ENCODE measurements around the gene SRPRA. TPM values are rescaled to one million over a fixed set of nuclear protein-coding genes. Genes with fewer than 3 reads are reported as not detected.

SRPRA gene, protein sequence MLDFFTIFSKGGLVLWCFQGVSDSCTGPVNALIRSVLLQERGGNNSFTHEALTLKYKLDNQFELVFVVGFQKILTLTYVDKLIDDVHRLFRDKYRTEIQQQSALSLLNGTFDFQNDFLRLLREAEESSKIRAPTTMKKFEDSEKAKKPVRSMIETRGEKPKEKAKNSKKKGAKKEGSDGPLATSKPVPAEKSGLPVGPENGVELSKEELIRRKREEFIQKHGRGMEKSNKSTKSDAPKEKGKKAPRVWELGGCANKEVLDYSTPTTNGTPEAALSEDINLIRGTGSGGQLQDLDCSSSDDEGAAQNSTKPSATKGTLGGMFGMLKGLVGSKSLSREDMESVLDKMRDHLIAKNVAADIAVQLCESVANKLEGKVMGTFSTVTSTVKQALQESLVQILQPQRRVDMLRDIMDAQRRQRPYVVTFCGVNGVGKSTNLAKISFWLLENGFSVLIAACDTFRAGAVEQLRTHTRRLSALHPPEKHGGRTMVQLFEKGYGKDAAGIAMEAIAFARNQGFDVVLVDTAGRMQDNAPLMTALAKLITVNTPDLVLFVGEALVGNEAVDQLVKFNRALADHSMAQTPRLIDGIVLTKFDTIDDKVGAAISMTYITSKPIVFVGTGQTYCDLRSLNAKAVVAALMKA
- total RNA-seq = 38.0 TPM

DNA sequence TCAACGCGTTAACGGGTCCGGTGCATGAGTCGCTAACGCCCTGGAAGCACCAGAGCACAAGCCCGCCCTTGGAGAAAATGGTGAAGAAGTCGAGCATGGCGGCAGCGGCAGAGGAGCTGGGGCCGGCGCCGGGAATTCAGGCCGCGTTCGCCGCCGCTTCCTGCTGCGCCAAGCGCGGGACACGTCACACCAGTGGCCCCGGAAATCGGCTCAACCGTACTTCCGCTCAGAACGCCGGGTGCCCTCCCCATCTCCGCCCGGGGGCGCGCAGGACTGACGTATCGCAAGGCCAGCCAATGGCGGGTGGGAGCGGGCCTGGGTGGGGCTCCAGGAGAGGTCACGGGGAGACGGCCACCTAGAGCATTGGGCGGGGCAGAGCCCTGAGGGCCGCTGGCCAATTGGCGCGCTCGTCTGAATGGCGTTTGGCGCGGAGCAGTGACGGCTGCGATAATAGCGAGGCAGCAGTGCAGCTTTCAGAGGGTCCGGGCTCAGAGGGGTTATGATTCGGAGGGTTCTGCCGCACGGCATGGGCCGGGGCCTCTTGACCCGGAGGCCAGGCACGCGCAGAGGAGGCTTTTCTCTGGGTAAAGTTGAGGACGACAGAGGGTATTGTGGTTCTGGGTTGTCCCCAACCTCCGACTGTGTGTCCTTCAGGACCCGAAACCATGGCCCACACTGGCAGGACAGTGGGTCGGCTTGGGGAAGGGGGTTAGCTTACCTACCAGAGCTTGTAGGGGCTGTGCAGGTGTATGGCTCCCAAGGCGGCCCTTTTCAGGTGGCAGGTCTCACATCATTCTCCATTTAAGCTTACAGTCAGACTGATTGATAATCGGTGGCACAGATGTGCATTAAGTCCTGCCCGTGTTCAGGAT lies at the start of gene SRPRA, which contains the start of gene FOXRED1:
SRPRA (minus strand) TSS at position 188 of the 872 bp plus-strand sequence; CDS start at position 97, 91 bp downstream.
FOXRED1 (plus strand) TSS at position 447 of the 872 bp plus-strand sequence; CDS start at position 500, 53 bp downstream.

DNA sequence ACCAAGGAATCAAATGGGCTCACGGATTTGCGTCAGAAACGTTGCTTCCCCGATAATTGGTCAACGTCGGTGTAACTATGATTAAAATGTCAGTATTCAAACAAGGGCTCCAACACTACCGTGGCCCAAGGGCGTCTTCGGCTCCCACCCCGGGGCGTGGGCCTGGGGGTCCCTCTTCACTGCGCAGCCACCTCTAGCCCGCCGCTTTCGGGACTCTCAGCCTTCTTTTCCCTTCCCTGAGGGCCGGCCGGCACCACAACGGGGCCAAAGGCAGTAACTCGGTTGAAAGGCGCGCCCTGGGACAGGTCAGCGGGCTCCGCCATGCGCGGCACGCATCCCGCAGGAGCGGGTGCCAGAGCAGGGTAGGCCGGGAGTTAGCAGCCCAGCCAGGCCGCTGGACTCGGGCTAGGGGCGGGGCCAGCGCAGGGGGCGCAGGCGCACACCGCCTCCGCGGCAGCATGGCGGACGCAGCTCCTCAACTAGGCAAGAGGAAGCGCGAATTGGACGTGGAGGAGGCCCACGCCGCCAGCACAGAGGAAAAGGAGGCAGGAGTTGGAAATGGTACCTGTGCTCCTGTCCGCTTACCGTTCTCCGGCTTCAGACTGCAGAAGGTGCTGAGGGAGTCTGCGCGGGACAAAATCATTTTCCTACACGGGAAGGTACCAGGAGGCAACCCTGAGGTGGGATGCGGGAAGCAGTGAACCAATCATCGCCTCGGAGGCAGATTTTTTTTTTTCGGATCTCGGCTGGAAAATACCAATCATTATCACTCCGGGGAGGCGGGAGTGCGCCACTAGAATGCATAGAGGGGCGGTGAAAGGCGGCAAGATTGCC lies 35.1 kb upstream of the SRPRA start, which contains the start of gene DCPS:
DCPS (plus strand) TSS at position 438 of the 834 bp plus-strand sequence; CDS start at position 459, 21 bp downstream.

DNA sequence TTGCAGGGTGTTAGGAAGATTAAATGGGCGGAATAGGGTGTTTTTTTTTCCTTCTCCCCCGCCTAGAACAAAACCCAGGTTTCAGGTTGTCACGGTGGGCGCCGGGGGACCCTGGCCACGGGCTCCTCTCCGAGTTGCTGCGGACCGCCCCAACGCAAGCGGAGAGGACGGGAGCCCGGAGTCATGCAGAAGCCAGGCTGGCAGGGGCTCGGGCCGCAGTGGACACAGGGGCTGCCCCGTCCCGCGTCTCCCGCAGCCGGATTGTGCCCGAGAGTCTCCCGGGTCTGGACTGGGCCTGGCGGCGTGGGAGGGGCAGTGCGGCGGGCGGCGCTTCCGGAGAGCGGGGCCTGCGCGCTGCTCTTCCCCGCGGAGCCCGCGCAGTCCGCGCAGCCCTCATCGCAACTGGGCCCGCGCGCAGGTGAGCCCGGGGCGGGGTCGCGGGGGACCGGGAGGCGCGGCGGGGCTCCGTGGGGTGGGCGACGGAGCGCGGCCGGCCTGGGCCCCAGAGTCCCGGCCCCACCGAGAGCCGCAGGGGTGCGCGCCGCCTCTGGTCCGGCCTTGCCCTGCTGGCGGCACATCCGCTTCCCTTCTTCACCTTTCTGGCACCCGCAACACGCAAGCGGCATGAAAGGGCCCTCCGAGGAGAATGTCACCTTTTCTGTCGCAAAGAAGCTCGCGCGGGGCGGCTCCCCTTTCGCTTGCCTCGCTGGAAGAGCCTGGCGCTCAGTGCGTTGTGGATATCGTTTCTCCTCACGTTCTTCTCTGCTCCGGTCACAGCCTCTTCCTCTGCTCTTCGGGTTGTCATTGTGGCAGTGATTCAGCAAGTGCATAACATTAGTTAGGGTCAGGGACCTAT lies 14.3 kb upstream of the SRPRA start, which contains the start of gene TIRAP:
TIRAP (plus strand) TSS at position 358 of the 856 bp plus-strand sequence. CDS start 7,802 bp downstream, outside the sequence.

Small RNA genes within 50 kb of the gene (small RNA-seq; reads per million reads assigned to genes)
- gene RN7SL351P (ENCODE audit: low replicate concordance) (not detected), gene RNU4-86P (ENCODE audit: low replicate concordance) (not detected)

Other genes starting within 250 kb of the SRPRA start
- gene CDON, start 206.0 kb downstream of the SRPRA start, total RNA-seq = 34.1 TPM
- 32.2 TPM for gene RPUSD4, start 57.2 kb downstream of the SRPRA start, total RNA-seq
- 14.1 TPM for gene FAM118B, start 57.1 kb downstream of the SRPRA start, total RNA-seq
- gene FOXRED1, start 259 bp upstream of the SRPRA start, total RNA-seq = 25.2 TPM
- gene TIRAP, start 14.2 kb upstream of the SRPRA start, total RNA-seq = 9.0 TPM
- gene DCPS, start 35.2 kb upstream of the SRPRA start, total RNA-seq = 9.7 TPM
- gene ST3GAL4, start 86.8 kb upstream of the SRPRA start, total RNA-seq = 23.8 TPM

Data from metanephros (tissue), 2 donors.